ENCODE measurements around the gene ERAL1. TPM values are rescaled to one million over a fixed set of nuclear protein-coding genes. Genes with fewer than 3 reads are reported as not detected.

ERAL1 gene
- total and polyA plus RNA-seq, 2 experiments from 2014 or later, result 32.3 to 77.1 TPM

GRCh38 chr17:28855336-28855679 is 492 bp downstream of the ERAL1 start:
- Histone ChIP-seq H3K27ac (peak overlapping the region; percentile 45), H3K27me3 (no peaks in the 10 kb centered on the region), H3K9me3 (ENCODE audit: low read depth) (no peaks in the 10 kb centered on the region), H3K4me1 (ENCODE audit: low read depth) (no peaks in the 10 kb centered on the region), H3K4me3 (peak overlapping the region; percentile 61), H3K36me3 (peaks cover 12% of the 10 kb centered on the region)
- no peak for DNase-seq (ENCODE audit: low read depth in 1 of 2, low spot score in 1 of 2)
- TF ChIP-seq CTCF (IDR thresholded peaks at IDR 0.05; ENCODE audit: low read depth, low read length), result no peak

- H3K4me3 ChIP-seq, result no peak overlapping the region
Measured at GRCh38 chr17:28856028-28856574, 1.3 kb downstream of the ERAL1 start.

GRCh38 chr17:28857905-28858800 is 3.3 kb downstream of the ERAL1 start:
- Histone ChIP-seq H3K4me1 (ENCODE audit: low read depth) (no peaks in the 10 kb centered on the region), H3K9me3 (ENCODE audit: low read depth) (no peaks in the 10 kb centered on the region), H3K4me3 (no peak overlapping the region), H3K36me3 (peaks cover 15% of the 10 kb centered on the region), H3K27ac (no peak overlapping the region), H3K27me3 (no peaks in the 10 kb centered on the region)
- no peak for DNase-seq (ENCODE audit: low read depth in 1 of 2, low spot score in 1 of 2)
- no peak for TF ChIP-seq CTCF (IDR thresholded peaks at IDR 0.05; ENCODE audit: low read depth, low read length)

More at GRCh38 chr17:28856028-28856574, 1.3 kb downstream of the ERAL1 start:
- DNase-seq (ENCODE audit: low read depth in 1 of 2, low spot score in 1 of 2), result no peak
- Histone ChIP-seq H3K9me3 (ENCODE audit: low read depth) (no peaks in the 10 kb centered on the region), H3K4me1 (ENCODE audit: low read depth) (no peaks in the 10 kb centered on the region), H3K27ac (no peak overlapping the region), H3K27me3 (no peaks in the 10 kb centered on the region), H3K36me3 (peaks cover 15% of the 10 kb centered on the region)
- no peak for TF ChIP-seq CTCF (IDR thresholded peaks at IDR 0.05; ENCODE audit: low read depth, low read length)

- no peak for DNase-seq (ENCODE audit: low read depth in 1 of 2, low spot score in 1 of 2)
- Histone ChIP-seq H3K4me3 (no peak overlapping the region), H3K36me3 (peaks cover 15% of the 10 kb centered on the region), H3K9me3 (ENCODE audit: low read depth) (no peaks in the 10 kb centered on the region), H3K27me3 (no peaks in the 10 kb centered on the region), H3K4me1 (ENCODE audit: low read depth) (no peaks in the 10 kb centered on the region), H3K27ac (no peak overlapping the region)
- no peak for TF ChIP-seq CTCF (IDR thresholded peaks at IDR 0.05; ENCODE audit: low read depth, low read length)
Measured at GRCh38 chr17:28858801-28859355, 4.1 kb downstream of the ERAL1 start.

GRCh38 chr17:28860363-28860808 is 5.6 kb downstream of the ERAL1 start:
- Histone ChIP-seq H3K4me3 (no peak overlapping the region), H3K27me3 (no peaks in the 10 kb centered on the region), H3K27ac (no peak overlapping the region), H3K4me1 (ENCODE audit: low read depth) (no peaks in the 10 kb centered on the region), H3K36me3 (peaks cover 15% of the 10 kb centered on the region), H3K9me3 (ENCODE audit: low read depth) (no peaks in the 10 kb centered on the region)
- TF ChIP-seq CTCF (IDR thresholded peaks at IDR 0.05; ENCODE audit: low read depth, low read length), result no peak
- no peak for DNase-seq (ENCODE audit: low read depth in 1 of 2, low spot score in 1 of 2)

Measured in cardiac muscle cell (in vitro differentiated cells and primary cell).